ENCODE data around the gene DSCAML1.

The DSCAML1 gene

GRCh38 chr11:117687776-117688175 is 109.2 kb downstream of the DSCAML1 start:
- DNase-seq, result no peak

GRCh38 chr11:117686711-117687110 is 110.3 kb downstream of the DSCAML1 start:
- DNase-seq, result no peak

- DNase-seq, result no peak
These were observed 111.5 kb downstream of the DSCAML1 start for GRCh38 chr11:117685566-117685965.

GRCh38 chr11:117684731-117685130 is 112.3 kb downstream of the DSCAML1 start:
- DNase-seq, result no peak

- no peak for DNase-seq
These were observed 112.9 kb downstream of the DSCAML1 start for GRCh38 chr11:117684111-117684510.

- DNase-seq, result no peak
These were observed 115.6 kb downstream of the DSCAML1 start for GRCh38 chr11:117681438-117681837.

GRCh38 chr11:117679461-117679860 is 117.6 kb downstream of the DSCAML1 start:
- no peak for DNase-seq

GRCh38 chr11:117678658-117679406 is 118.2 kb downstream of the DSCAML1 start:
- DNase-seq, result no peak

GRCh38 chr11:117677729-117678310 is 119.2 kb downstream of the DSCAML1 start:
- DNase-seq, result no peak

- DNase-seq, result no peak
These were observed 120.5 kb downstream of the DSCAML1 start for GRCh38 chr11:117676501-117676900.

GRCh38 chr11:117673602-117674001 is 123.4 kb downstream of the DSCAML1 start:
- DNase-seq, result no peak

- DNase-seq, result no peak
These were observed 125.6 kb downstream of the DSCAML1 start for GRCh38 chr11:117671370-117671769.

- no peak for DNase-seq
These were observed 126.1 kb downstream of the DSCAML1 start for GRCh38 chr11:117670924-117671323.

- no peak for DNase-seq
These were observed 126.6 kb downstream of the DSCAML1 start for GRCh38 chr11:117670443-117670842.

GRCh38 chr11:117669616-117670015 is 127.4 kb downstream of the DSCAML1 start:
- DNase-seq, result no peak

- no peak for DNase-seq
These were observed 128.0 kb downstream of the DSCAML1 start for GRCh38 chr11:117669062-117669461.

GRCh38 chr11:117668321-117668751 is 128.7 kb downstream of the DSCAML1 start:
- DNase-seq, result peak; percentile 97

- DNase-seq, result no peak
These were observed 132.1 kb downstream of the DSCAML1 start for GRCh38 chr11:117664897-117665296.

GRCh38 chr11:117663821-117664220 is 133.2 kb downstream of the DSCAML1 start:
- DNase-seq, result peak; percentile 52

GRCh38 chr11:117663414-117663813 is 133.6 kb downstream of the DSCAML1 start:
- DNase-seq, result no peak

- DNase-seq, result no peak
These were observed 134.2 kb downstream of the DSCAML1 start for GRCh38 chr11:117662671-117663269.

GRCh38 chr11:117662255-117662654 is 134.8 kb downstream of the DSCAML1 start:
- DNase-seq, result no peak

- no peak for DNase-seq
These were observed 138.2 kb downstream of the DSCAML1 start for GRCh38 chr11:117658809-117659208.

GRCh38 chr11:117657794-117658193 is 139.2 kb downstream of the DSCAML1 start:
- peak; percentile 82 for DNase-seq
